ENCODE measurements around the gene FXR1. TPM values are rescaled to one million over a fixed set of nuclear protein-coding genes. Genes with fewer than 3 reads are reported as not detected.

The FXR1 gene
- total and polyA plus RNA-seq, 10 of the 15 experiments (the other 5 are each of a cell fraction or from before 2014, with no cell fraction given): 38.5 to 159 (median 102) TPM

DNA sequence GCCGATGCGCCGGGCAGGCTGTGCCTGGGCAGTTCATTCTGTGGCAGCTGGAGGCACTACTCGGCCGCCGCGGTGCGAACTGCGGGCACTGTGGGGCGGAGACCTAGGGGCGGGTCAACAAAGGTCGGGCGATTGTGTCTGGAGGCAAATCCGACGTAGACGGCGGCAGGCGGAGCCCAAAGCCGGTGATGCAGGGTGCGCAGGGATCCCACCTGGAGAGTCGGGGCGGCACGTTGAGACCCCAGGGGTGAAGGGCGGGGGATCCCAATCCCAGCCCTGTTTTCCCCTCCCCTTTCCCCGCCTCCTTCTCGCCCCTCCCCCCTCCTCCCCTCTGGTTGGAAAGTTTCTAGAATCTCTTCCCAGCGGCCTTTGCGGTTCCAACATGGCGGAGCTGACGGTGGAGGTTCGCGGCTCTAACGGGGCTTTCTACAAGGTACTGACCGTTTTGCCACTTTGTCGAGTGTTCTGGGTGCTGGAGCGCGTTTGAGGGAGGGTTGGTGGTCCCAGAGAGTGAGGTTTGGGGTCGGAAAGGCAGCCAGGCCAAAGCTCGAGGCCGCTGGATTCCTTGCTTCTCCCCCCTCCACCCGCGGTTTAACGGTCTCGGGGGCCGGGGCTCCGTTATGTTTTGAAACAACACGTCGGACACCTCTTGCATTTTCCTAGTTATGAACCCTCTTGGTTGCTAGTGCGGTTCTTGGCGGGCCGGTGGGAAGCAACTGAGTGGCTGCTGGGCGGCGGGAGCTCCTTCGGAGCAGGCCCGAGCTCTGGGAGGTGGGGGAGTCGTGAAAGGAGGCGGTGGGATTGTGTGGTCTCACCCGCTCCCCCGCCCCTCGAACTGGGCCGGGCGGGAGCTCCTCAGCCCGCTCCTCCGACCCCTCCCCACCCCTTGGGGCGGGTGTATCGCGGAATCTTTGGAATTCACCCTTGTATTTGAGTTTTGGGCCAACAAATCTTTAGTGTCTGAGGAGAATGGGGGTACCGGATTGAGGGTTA lies at the start of gene FXR1 (continued):
- TF ChIP-seq, protein P1, sequence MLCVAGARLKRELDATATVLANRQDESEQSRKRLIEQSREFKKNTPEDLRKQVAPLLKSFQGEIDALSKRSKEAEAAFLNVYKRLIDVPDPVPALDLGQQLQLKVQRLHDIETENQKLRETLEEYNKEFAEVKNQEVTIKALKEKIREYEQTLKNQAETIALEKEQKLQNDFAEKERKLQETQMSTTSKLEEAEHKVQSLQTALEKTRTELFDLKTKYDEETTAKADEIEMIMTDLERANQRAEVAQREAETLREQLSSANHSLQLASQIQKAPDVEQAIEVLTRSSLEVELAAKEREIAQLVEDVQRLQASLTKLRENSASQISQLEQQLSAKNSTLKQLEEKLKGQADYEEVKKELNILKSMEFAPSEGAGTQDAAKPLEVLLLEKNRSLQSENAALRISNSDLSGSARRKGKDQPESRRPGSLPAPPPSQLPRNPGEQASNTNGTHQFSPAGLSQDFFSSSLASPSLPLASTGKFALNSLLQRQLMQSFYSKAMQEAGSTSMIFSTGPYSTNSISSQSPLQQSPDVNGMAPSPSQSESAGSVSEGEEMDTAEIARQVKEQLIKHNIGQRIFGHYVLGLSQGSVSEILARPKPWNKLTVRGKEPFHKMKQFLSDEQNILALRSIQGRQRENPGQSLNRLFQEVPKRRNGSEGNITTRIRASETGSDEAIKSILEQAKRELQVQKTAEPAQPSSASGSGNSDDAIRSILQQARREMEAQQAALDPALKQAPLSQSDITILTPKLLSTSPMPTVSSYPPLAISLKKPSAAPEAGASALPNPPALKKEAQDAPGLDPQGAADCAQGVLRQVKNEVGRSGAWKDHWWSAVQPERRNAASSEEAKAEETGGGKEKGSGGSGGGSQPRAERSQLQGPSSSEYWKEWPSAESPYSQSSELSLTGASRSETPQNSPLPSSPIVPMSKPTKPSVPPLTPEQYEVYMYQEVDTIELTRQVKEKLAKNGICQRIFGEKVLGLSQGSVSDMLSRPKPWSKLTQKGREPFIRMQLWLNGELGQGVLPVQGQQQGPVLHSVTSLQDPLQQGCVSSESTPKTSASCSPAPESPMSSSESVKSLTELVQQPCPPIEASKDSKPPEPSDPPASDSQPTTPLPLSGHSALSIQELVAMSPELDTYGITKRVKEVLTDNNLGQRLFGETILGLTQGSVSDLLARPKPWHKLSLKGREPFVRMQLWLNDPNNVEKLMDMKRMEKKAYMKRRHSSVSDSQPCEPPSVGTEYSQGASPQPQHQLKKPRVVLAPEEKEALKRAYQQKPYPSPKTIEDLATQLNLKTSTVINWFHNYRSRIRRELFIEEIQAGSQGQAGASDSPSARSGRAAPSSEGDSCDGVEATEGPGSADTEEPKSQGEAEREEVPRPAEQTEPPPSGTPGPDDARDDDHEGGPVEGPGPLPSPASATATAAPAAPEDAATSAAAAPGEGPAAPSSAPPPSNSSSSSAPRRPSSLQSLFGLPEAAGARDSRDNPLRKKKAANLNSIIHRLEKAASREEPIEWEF (IDR thresholded peaks at IDR 0.05; ENCODE audit: insufficient replicate concordance, low read depth, low read length): no peak
- no peak for TF ChIP-seq NFIC (IDR thresholded peaks at IDR 0.05; ENCODE audit: low read depth, low read length)
- TF ChIP-seq GATAD2B (conservative IDR thresholded peaks at IDR 0.05; ENCODE audit: low read depth): peak; percentile 57; the same call in 1 of the 2 replicates
- TF ChIP-seq TAF1 (IDR thresholded peaks at IDR 0.05; ENCODE audit: borderline replicate concordance, low read depth, low read length): peak; percentile 98
- TF ChIP-seq, protein P2, sequence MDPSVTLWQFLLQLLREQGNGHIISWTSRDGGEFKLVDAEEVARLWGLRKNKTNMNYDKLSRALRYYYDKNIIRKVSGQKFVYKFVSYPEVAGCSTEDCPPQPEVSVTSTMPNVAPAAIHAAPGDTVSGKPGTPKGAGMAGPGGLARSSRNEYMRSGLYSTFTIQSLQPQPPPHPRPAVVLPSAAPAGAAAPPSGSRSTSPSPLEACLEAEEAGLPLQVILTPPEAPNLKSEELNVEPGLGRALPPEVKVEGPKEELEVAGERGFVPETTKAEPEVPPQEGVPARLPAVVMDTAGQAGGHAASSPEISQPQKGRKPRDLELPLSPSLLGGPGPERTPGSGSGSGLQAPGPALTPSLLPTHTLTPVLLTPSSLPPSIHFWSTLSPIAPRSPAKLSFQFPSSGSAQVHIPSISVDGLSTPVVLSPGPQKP (IDR thresholded peaks at IDR 0.05; ENCODE audit: low read depth, low read length): no peak
- no peak for TF ChIP-seq KAT2A (conservative IDR thresholded peaks at IDR 0.05; ENCODE audit: control insufficient read depth, low read depth, low read length)
- no peak for TF ChIP-seq EP300 (IDR thresholded peaks at IDR 0.05; ENCODE audit: borderline replicate concordance in 1 of 2, control insufficient read depth in 1 of 2, low read depth in 2 of 2, low read length in 2 of 2)
- no peak; the same call in 1 of the 2 replicates for TF ChIP-seq HCFC1 (IDR thresholded peaks at IDR 0.05; ENCODE audit: low read length)
- peak; percentile 18; the same call in 1 of the 2 replicates for TF ChIP-seq PAX5 (IDR thresholded peaks at IDR 0.05; ENCODE audit: borderline replicate concordance, low read depth, low read length)
- no peak for TF ChIP-seq EGR1 (IDR thresholded peaks at IDR 0.05; ENCODE audit: borderline replicate concordance in 1 of 2, low read depth in 2 of 2, low read length in 2 of 2)
- peak; percentile 25; the same call in 1 of the 2 replicates for TF ChIP-seq MXI1 (IDR thresholded peaks at IDR 0.05; ENCODE audit: low read depth, low read length)
- TF ChIP-seq, protein P3, sequence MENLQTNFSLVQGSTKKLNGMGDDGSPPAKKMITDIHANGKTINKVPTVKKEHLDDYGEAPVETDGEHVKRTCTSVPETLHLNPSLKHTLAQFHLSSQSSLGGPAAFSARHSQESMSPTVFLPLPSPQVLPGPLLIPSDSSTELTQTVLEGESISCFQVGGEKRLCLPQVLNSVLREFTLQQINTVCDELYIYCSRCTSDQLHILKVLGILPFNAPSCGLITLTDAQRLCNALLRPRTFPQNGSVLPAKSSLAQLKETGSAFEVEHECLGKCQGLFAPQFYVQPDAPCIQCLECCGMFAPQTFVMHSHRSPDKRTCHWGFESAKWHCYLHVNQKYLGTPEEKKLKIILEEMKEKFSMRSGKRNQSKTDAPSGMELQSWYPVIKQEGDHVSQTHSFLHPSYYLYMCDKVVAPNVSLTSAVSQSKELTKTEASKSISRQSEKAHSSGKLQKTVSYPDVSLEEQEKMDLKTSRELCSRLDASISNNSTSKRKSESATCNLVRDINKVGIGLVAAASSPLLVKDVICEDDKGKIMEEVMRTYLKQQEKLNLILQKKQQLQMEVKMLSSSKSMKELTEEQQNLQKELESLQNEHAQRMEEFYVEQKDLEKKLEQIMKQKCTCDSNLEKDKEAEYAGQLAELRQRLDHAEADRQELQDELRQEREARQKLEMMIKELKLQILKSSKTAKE (IDR thresholded peaks at IDR 0.05; ENCODE audit: low read depth, poor library complexity, severe bottlenecking): peak; percentile 14
- TF ChIP-seq YBX1 (IDR thresholded peaks at IDR 0.05): no peak
- TF ChIP-seq MEF2A (IDR thresholded peaks at IDR 0.05; ENCODE audit: insufficient read depth, low read depth, low read length): no peak
- TF ChIP-seq TARDBP (IDR thresholded peaks at IDR 0.05; ENCODE audit: borderline replicate concordance): no peak
- TF ChIP-seq, protein P4, sequence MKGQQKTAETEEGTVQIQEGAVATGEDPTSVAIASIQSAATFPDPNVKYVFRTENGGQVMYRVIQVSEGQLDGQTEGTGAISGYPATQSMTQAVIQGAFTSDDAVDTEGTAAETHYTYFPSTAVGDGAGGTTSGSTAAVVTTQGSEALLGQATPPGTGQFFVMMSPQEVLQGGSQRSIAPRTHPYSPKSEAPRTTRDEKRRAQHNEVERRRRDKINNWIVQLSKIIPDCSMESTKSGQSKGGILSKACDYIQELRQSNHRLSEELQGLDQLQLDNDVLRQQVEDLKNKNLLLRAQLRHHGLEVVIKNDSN (IDR thresholded peaks at IDR 0.05; ENCODE audit: borderline replicate concordance, extremely low read length, insufficient read depth, low read depth, low read length): no peak
